GM13976 (cell line): Measurements from ENCODE around the gene F2RL1.
"Not testable (repeated sequence)": the region's sequence is repeated elsewhere in the genome, so short reads cannot be mapped to it uniquely, and the experiment has no call there.

ENCODE experiments used
- DNase-seq: peaks from one replicate; pipeline ENCODE4 v3.0.0; 2012; ENCODE audit warnings: low spot score
- CTCF ChIP-seq: IDR thresholded peaks from 2 replicates; pipeline ENCODE4 v1.5.1; 2012; ENCODE audit warnings: borderline replicate concordance, mild to moderate bottlenecking; ENCODE audit not compliant: insufficient read depth; ENCODE audit errors: extremely low read depth, missing control alignments, control extremely low read depth
- in situ Hi-C: fragments of 300-500 bp; cut with MboI; formaldehyde crosslinking; loops from one replicate; pipeline ENCODE4 v1.12.0; 2022; ENCODE audit warnings: low sequenced_read_pairs, mixed read lengths, inconsistent platforms; ENCODE audit not compliant: unreplicated experiment

Gene F2RL1

GRCh38 chr5:76818844-76819831 lies at the start of gene F2RL1:
Gene F2RL1, plus strand, starts transcription at chr5:76819030. Its CDS starts 153 bp downstream, at chr5:76819183.
- no peak for TF ChIP-seq CTCF
- peak; percentile 54 for DNase-seq
- in situ Hi-C loops = no loop called here

- not testable (repeated sequence) for DNase-seq
- in situ Hi-C loops = loop anchor here (10.0 kb wide), 1 partner anchor 176 kb away; no protein-coding TSS in a partner anchor
These were observed 47.8 kb upstream of the F2RL1 start for GRCh38 chr5:76771041-76771440.

- TF ChIP-seq CTCF = no peak
- in situ Hi-C loops = loop anchor here (10.0 kb wide), 1 partner anchor 177 kb away; no protein-coding TSS in a partner anchor
- no peak for DNase-seq
These were observed 47.0 kb upstream of the F2RL1 start for GRCh38 chr5:76771705-76772405.

- no peak for DNase-seq
- in situ Hi-C loops = loop anchor here (10.0 kb wide), 1 partner anchor 181 kb away; no protein-coding TSS in a partner anchor
- TF ChIP-seq CTCF = no peak
These were observed 42.9 kb upstream of the F2RL1 start for GRCh38 chr5:76775921-76776320.

GRCh38 chr5:76776391-76776790 lies 42.4 kb upstream of the F2RL1 start:
- in situ Hi-C loops = loop anchor here (10.0 kb wide), 1 partner anchor 182 kb away; no protein-coding TSS in a partner anchor
- no peak for TF ChIP-seq CTCF
- DNase-seq = no peak

- in situ Hi-C loops, DNase-seq: not testable (repeated sequence)
These were observed 38.2 kb upstream of the F2RL1 start for GRCh38 chr5:76780616-76781015.

GRCh38 chr5:76781775-76782174 lies 37.1 kb upstream of the F2RL1 start:
- no peak for DNase-seq
- in situ Hi-C loops = no loop called here
- TF ChIP-seq CTCF = no peak
